MV-4-11 (cell line): ENCODE data around the gene COL1A1.

Experiments used
- DNase-seq: peaks from one replicate; lab custom pipeline; 2025; lab: John Stamatoyannopoulos, UW

The COL1A1 gene

DNA sequence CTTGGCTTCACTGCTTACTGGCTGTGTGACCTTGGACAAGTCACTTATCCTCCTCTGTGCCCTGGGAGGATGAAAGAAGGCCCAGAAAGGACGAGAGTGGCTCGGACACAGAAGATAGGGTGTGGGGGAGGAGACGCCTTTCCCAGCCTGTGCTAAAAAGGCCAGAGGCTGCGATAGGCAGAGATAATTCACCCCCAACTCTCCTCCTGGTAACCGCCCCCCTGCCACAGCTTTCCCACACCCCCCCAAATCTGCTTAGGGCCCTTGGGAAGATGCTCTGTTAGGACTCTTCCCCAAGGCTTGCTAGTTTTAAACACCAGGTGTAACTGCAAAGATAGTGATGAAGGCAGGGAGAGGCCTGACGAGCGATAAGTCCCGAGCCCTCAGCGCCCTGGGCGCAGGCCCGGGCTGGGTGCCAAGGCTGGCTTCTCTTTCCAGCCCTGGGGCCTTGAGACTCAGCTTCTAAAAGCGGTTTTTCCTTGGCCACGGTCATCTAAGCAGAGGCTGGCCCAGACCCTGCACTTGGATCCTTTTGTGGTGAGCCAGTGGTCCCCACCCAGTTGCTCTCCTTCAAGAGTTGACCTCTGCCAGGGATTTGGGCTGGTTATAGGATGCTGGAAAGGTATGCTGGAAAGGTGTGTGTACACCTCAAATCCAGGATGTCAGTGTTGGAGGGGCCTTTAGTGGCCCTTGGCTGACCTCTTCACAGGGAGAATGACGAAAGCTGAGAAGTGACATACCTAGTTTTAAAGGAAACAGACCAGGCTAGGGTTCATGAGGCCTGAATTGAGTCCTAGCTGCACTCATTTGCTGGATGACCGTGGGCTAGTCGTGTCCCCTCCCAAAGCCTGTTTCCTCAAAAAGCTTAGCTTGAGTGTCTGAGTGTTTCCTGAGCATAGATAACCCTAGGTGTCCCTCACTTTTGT is 47.5 kb downstream of the COL1A1 start:
- no peak for DNase-seq

- DNase-seq: no peak
Measured at GRCh38 chr17:50152736-50153135, 48.7 kb downstream of the COL1A1 start.

DNA sequence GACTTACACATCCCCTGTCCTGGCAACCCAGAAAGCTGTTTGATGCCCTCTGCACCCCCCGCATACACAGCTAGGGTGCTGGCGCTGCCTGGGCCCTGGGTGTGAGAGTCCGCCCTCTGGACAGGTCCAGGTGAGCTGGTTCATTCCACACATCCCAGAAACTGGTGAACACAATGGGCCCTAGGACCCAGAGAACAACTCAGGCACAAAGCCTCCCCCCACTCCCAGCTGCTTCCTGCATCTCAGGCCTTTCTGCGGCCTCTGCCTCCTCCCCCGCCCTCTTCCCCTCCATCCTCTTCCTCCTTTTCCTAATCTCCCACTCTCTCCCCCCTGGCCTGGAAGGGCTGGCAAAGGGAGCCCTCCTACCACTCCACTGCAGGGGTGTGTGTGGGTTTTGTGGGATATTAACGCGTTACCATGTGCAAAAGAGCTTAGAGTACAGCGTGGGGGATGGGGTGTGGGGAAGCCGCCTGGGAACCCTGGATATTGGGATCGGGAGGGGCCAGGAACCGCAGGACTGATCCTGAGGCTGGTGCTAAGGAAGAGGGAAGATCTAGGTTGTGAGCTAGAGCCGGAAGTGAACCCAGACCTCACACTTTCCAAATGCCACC is 49.4 kb downstream of the COL1A1 start:
- DNase-seq: peak; percentile 85

- DNase-seq: peak; percentile 87
Measured at GRCh38 chr17:50151041-50151936, 50.1 kb downstream of the COL1A1 start.

DNA sequence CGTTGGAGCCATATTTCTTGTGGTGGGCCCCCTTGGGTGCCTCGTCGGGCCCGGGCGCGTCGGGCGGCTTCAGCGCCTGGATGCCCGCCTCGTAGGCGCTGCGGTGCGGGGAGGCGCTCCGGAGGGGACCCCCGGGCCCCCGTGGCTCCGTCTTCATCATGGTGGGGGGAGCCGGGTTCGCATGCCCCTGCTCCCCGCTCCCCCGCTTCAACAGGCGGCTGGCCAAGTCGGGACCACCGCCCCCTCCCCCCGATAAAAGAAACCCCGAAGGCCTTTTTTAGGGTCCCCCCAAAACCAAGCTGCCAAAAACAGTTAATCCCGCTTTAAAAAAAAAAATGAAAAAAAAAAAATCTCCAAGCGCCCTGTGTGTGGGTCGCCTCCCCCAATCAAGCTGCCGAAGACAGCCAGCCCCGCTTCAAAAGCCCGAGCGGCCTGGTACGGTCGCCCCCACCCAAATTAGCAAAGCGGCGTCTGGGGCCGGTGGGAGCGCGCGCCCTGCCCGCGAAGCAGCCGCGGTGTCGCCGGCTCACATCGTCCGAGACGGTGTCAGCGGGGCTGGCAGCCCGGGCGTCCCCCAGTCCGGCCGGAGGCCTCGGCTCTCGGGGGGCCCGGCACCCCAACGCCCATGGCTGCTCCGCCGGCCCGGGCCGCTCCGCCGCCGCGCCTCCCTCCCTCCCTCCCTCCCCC is 50.9 kb downstream of the COL1A1 start, which contains the start of gene PPP1R9B:
PPP1R9B (minus strand) TSS at position 324 of the 687 bp plus-strand sequence; CDS start at position 160, 164 bp downstream.
- no peak for DNase-seq

GRCh38 chr17:50149417-50150353 is 51.7 kb downstream of the COL1A1 start:
- DNase-seq: peak; percentile 5

DNA sequence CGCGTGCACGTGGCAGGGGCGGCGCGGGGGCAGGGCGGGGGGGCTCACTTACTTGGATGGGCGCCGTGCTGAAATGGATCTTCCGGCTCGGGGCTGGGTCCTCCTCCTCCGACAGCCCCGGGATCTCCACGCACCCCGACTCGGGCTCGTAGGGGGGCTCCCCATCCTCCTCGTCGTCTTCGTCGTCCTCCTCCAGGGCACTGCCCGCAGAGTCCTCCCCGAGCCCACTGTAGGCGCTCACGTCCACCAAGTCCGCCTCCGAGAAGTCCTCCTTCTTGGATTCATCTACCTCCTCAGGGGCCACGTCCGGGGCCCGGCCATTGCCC is 52.4 kb downstream of the COL1A1 start:
- no peak for DNase-seq

DNA sequence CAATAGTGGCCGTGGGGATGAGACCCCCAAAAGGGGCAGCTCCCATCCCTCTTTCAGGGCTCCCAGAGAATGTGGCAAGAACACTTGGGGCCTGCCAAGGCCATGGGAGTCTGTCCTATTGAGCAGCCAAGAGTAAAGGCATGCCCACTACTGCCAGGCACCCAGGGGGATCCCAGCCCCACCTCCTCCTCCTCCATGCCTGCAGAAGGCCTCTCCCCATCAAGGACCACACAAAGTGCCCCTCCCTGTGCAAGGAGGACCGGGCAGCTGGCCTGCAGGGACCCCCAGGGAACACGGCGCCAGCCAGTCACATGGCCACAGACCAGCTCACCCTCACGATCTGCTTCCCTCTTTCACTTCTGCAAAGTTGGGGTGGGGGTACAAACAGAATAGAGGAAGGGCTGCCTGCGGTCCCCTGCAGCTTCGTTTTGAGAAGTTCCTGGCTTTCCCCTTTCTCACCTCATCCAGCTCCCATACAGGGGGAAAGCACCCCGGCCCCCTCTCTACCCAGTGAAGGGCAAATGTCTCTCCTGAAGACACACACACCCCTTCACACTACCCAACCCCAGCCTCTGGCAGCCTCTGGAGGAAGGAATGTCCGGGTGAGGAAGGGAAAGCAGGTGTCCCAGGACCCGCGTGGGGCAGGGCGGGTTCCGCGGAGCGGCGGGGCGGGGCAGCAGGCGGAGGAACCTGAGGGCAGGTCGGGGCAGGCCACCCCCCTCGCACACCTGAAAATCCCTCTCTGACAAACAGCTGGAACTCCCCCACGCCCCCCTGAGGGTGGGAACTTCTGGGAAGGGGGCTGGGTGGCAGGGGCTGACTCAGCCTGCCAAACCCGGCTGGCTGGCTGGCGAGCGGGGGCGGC is 53.0 kb downstream of the COL1A1 start:
- DNase-seq: peak; percentile 95

GRCh38 chr17:50147841-50148225 is 53.6 kb downstream of the COL1A1 start:
- no peak for DNase-seq

DNA sequence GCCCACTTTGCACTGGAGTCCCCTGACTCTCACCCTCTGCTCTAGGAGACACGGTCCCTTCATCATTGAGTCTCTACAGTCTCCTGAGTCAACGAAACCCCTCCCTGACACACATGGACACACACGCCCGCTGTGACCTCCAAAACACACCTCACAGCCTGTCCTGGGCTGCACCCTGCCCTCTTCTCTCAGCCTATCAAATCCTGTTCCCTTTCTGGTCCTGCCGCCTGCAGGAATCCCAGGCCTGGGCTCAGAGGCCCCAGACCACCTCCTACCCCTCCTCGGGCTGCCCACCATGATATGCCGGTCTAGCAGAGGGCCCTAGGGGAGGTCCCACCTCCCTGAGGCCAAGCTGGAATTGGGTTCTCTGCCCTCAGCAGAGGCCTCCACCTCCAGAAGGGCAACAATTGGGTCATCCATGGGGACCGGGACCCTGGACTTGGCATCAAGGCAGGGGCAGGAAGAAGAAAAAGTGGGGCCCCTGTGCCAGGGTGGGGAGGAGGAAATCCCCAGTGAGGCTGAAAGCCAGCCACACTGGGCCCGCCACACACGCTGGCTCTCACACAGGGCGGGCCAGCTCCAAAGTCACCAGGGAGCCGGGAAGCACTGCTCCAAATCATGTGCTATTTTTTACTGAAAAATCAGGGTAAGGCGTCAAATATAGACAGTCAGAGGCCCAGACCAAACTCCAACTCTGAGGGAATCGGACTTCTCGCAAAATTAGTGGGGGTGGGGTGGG is 54.3 kb downstream of the COL1A1 start:
- no peak for DNase-seq

DNA sequence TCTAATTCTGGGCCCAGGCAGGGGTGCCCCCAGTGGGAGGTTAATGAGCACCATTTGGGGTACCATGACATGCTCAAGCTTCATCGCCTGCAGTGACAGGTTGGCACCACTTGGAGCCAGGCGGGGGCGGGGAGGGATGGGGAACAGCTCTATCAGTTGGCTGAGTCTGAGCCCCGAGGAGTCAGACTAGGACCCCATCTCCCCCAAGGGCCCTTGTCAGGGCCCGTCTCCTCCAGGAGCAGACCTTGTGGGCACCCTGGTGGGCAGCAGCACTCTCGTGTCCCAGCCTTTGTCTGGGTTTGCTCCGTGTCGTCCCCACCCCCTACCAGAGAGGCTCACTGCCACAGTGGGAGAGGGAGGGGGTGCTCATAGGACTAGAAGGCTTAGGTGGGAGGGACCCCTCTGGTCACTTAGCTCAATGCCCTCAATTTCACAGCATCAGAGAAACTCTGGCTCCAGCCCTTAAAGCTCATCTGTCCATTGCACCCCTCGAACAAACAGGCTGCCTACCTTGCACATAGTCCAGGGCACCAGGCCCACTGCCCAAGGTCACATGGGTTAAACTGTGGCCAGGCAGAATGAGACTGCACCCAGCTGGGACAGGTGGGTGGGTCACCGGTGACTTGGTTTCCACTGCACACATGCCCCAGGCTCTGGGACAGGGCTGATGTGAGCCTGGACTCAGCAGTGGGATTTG is 55.1 kb downstream of the COL1A1 start:
- no peak for DNase-seq

GRCh38 chr17:50145532-50146229 is 55.8 kb downstream of the COL1A1 start:
- no peak for DNase-seq

DNA sequence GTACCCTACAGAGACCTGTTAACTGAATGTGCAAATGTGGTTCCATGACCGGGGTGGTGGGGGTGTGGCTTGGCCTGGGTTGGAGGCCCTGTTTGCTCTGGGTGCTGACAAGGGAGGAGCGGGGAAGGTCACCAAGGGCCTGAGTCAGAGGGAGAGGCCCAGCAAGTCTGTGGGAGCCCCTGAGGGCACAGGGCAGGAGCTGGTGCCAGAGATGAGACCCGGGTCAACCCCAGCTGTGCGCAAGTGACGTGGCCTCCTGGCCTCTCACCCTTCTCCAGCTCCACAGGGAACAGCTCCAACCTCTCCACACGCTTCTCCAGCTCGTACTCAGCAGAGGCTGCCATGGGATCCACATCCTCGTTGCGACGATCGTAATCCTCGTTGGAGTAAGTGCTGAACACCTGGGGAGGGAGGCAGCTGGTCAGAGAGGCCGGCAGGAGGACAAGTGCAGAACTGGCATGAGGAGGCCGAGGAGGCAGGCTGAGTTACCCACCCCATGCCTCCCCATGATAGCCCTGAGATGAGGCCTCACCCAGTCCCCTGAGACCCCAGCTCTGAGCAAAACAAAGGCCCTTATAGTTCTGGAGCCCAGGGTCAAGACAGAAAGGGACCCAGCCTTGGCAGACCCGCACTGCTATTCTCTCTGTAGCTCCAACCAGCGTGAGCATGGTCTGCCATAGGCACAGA is 56.4 kb downstream of the COL1A1 start:
- DNase-seq: no peak

DNA sequence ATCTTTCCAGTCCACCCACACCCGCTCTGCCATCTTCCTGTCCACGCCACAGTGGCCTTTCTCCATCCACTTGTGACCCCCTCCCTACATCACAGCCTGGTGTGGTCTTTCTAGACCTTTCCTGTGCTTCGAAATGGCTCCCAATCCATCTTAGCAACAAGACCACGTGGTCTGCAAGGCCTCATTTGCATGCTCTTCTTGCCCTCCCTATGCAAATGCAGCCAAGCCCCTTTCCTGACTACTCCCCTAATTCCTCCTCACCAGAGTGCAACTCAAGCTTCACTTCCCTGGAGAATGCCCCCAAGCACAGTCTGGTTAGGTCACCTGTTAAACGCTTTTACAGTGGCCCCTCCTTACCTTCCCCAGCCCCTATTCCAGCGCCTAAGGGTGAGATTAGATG is 57.1 kb downstream of the COL1A1 start:
- no peak for DNase-seq

- DNase-seq: no peak
Measured at GRCh38 chr17:50143461-50144176, 57.8 kb downstream of the COL1A1 start.

DNA sequence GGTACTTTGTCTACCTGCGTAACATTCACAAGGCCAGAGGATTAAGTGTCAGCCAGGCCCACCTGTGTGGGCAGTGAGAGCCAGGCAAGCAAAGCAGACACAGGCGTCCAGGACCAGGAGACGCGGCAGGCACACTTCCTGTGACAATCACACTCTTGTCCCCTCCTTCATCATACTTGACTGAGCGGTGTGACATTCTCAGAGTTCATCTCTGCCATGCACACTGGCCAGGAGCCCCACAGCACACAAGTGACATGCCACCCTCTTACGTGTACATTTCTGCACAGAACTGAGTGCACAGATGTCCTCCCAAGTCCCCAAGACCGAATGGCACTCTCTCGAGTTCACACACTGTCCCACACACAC is 59.7 kb downstream of the COL1A1 start:
- DNase-seq: no peak
